ENCODE measurements around the gene EXD1. TPM values are rescaled to one million over a fixed set of nuclear protein-coding genes. Genes with fewer than 3 reads are reported as not detected.

Gene EXD1
- total RNA-seq, 1 donor from 2014 or later, result not detected

GRCh38 chr15:41183581-41183980 is 47.0 kb downstream of the EXD1 start:
- no peak overlapping the region for H3K27ac Mint-ChIP-seq
- H3K27me3 Mint-ChIP-seq, result no peaks in the 10 kb centered on the region
- H3K36me3 Mint-ChIP-seq (ENCODE audit: low read depth), result no peaks in the 10 kb centered on the region
- no peak for TF ChIP-seq CTCF (IDR thresholded peaks at IDR 0.05)
- CTCF ChIA-PET, result interaction anchor here (1.1 to 3.7 kb wide), 4 partner anchors 242 to 325 kb away, joined by 5 to 97 read pairs (median 23); no protein-coding TSS in a partner anchor
- H3K9me3 Mint-ChIP-seq, result no peaks in the 10 kb centered on the region
- no peak overlapping the region for H3K4me3 Mint-ChIP-seq
- peaks cover 4% of the 10 kb centered on the region for H3K4me1 Mint-ChIP-seq
- ATAC-seq (ENCODE audit: low read depth) (no peak), DNase-seq (no peak)
- POLR2A ChIA-PET, result no interaction called here
- intact Hi-C loops (cut with micrococcal nuclease), result loop anchor here (10.0 kb wide), 1 partner anchor 159 kb away; no protein-coding TSS in a partner anchor

GRCh38 chr15:41182266-41182665 is 48.3 kb downstream of the EXD1 start:
- no peak for TF ChIP-seq CTCF (IDR thresholded peaks at IDR 0.05)
- DNase-seq, result no peak
- H3K4me1 Mint-ChIP-seq, result peaks cover 4% of the 10 kb centered on the region
- no peaks in the 10 kb centered on the region for H3K36me3 Mint-ChIP-seq (ENCODE audit: low read depth)
- H3K9me3 Mint-ChIP-seq, result no peaks in the 10 kb centered on the region
- ChIA-PET CTCF (interaction anchor here (1.2 to 1.5 kb wide), 2 partner anchors 277 to 324 kb away, joined by 4 to 6 read pairs; no protein-coding TSS in a partner anchor), POLR2A (no interaction called here)
- H3K4me3 Mint-ChIP-seq, result no peak overlapping the region
- no peak overlapping the region for H3K27ac Mint-ChIP-seq
- no peaks in the 10 kb centered on the region for H3K27me3 Mint-ChIP-seq
- intact Hi-C loops (cut with micrococcal nuclease), result loop anchor here (10.0 kb wide), 1 partner anchor 157 kb away; no protein-coding TSS in a partner anchor
- no peak for ATAC-seq (ENCODE audit: low read depth)

GRCh38 chr15:41180206-41180789 is 50.3 kb downstream of the EXD1 start:
- TF ChIP-seq CTCF (IDR thresholded peaks at IDR 0.05), result no peak
- Mint-ChIP-seq H3K27me3 (no peaks in the 10 kb centered on the region), H3K27ac (no peak overlapping the region), H3K4me1 (peaks cover 4% of the 10 kb centered on the region), H3K9me3 (no peaks in the 10 kb centered on the region), H3K36me3 (ENCODE audit: low read depth) (no peaks in the 10 kb centered on the region), H3K4me3 (no peak overlapping the region)
- POLR2A ChIA-PET, result no interaction called here
- intact Hi-C loops (cut with micrococcal nuclease), result loop anchor here (10.0 kb wide), 1 partner anchor 155 kb away; no protein-coding TSS in a partner anchor
- CTCF ChIA-PET, result no interaction called here
- ATAC-seq (ENCODE audit: low read depth) (no peak), DNase-seq (no peak)

GRCh38 chr15:41169781-41170180 is 60.8 kb downstream of the EXD1 start:
- TF ChIP-seq CTCF (IDR thresholded peaks at IDR 0.05), result no peak
- peaks cover 8% of the 10 kb centered on the region for H3K4me1 Mint-ChIP-seq
- ChIA-PET POLR2A (no interaction called here), CTCF (no interaction called here)
- intact Hi-C loops (cut with micrococcal nuclease), result no loop called here
- no peak overlapping the region for H3K4me3 Mint-ChIP-seq
- no peaks in the 10 kb centered on the region for H3K9me3 Mint-ChIP-seq
- DNase-seq, result no peak
- ATAC-seq (ENCODE audit: low read depth), result no peak
- H3K27me3 Mint-ChIP-seq, result no peaks in the 10 kb centered on the region
- no peak overlapping the region for H3K27ac Mint-ChIP-seq
- H3K36me3 Mint-ChIP-seq (ENCODE audit: low read depth), result no peaks in the 10 kb centered on the region

- intact Hi-C loops (cut with micrococcal nuclease), result no loop called here
- H3K27ac Mint-ChIP-seq, result no peak overlapping the region
- ChIA-PET CTCF (no interaction called here), POLR2A (interaction anchor here (0.6 kb wide), 1 partner anchor 86 kb away, joined by 3 read pairs; no protein-coding TSS in a partner anchor)
- peaks cover 8% of the 10 kb centered on the region for H3K4me1 Mint-ChIP-seq
- ATAC-seq (ENCODE audit: low read depth) (no peak), DNase-seq (no peak)
- H3K27me3 Mint-ChIP-seq, result no peaks in the 10 kb centered on the region
- no peaks in the 10 kb centered on the region for H3K36me3 Mint-ChIP-seq (ENCODE audit: low read depth)
- H3K9me3 Mint-ChIP-seq, result no peaks in the 10 kb centered on the region
- TF ChIP-seq CTCF (IDR thresholded peaks at IDR 0.05), result no peak
- H3K4me3 Mint-ChIP-seq, result no peak overlapping the region
Measured at GRCh38 chr15:41169086-41169485, 61.5 kb downstream of the EXD1 start.
